Measurements from ENCODE around the gene ASB7.
"Not testable (repeated sequence)": the region's sequence is repeated elsewhere in the genome, so short reads cannot be mapped to it uniquely, and the experiment has no call there.

Gene ASB7, protein sequence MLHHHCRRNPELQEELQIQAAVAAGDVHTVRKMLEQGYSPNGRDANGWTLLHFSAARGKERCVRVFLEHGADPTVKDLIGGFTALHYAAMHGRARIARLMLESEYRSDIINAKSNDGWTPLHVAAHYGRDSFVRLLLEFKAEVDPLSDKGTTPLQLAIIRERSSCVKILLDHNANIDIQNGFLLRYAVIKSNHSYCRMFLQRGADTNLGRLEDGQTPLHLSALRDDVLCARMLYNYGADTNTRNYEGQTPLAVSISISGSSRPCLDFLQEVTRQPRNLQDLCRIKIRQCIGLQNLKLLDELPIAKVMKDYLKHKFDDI

DNA sequence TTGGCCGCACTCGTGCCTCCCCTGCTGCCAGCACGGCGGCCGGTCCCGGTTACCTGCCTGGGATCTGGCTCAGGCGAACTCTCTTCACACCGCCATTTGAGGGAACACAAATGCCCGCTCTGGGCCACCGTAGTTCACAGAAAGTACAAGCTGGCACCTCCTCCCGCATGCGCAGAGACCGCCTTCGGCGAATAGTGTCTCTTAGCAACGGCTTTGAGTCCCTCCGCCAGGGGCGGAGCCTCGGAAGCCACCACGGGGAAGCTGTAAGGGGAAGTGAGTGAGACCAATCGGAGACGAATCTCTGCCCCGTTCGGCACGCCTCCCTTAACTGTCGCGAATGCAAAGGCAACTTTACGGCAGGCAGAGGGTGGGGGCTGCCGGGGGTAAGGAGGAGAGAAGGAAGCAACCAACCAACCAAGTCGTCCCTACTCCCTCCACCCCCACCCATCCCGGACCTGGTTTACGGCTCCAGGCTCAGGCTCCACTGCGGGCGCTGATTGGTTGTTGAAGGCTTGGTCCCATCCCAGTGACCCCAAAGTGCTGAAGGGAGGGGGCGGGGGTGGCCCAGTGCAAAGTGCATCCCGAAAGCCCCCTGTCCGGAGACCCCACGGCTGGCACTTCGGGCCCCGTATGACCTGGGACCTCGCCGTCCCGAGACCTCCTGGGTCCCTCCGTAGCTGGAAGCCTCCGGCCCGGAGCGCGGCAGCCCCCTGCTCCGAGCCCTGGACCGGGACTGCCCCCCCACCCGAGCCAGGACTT, at the start of gene ASB7, which contains the start of gene LINS1:
ASB7 (plus strand) TSS at position 526 of the 759 bp plus-strand sequence. CDS start 9,628 bp downstream, outside the sequence.
LINS1 (minus strand) TSS at position 121 of the 759 bp plus-strand sequence. CDS start 21,342 bp downstream, outside the sequence.
- FAIRE-seq: peak; percentile 99

DNA sequence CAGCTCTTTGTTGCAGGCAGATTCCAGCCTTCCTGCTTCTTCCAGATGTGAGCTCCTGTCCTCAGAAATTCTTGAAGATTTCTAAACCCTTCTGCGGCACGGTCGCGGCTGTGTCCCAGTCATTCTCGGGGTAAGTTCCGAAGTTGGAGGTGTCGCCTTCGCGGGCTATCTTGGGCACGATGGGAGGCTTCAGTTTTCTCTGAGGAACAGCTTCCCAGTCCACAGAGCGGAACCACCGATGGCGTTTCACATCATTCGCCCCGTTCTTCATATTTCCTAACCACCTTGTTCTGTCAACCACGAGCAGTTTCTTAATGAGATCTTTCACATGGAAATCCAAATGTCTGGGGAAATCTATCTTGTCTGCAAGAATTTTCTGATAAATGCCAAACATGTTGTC, 48.9 kb upstream of the ASB7 start:
- no peak for FAIRE-seq

DNA sequence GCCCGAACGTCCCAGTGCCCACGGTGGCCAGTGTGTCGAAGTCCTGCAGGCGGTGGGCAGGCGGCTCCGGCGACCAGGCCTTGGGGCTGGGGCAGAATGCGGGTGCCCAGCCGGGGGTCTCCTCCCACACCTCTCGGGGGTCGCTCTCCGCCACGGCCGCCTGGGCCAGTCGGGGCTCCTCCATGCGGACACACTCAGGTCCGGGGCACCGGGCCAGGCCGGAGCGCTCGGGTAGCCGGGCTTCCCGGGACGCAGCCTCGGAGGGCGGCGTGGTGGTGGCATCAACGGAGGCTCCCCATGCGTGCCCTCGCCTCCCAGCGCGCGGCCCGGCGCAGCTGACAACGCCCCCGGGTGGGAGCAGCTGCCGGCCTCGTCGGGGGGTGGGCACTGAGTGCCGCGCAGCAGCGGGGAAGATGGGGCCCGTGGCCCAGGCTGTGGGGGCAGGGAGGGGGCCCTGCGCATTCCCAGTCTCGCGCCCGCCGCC, 43.6 kb upstream of the ASB7 start:
- FAIRE-seq: no peak

DNA sequence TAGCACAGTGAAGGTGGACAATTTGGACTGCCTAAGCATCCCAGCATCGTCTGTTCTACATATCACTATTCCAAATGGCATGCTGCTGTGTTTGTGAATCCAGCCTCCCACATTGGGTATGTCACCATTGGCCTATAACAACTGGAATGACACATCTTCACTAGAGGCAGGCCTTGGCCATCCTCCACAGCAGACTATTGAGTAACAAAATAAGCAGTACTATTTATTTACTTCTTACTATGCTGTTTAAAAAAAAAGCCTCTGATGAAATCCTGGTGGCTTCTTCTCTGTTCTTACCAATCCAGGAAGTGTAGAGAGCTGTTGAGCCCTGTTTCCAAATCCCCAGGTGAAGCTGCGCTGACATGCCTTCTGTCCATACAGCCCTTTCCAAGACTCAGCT, 43.1 kb upstream of the ASB7 start:
- no peak for FAIRE-seq

DNA sequence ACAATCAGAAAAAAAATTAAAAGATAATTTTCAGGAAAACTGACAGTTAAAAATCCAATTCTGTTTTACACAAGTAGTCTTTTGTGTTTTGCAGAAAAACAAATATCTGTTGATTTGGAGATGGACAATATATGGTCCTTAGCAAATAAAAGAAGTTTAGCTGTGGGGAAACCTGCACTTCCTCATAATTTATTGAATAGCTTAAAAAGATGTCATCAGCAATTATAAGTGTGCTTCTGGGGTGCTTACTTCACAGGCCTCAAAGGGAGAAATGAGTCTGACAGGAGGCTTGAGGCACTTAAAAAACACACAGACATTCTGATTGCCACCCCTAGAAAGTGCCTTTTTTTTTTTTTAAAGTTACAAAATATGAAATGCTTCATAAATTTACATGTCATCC, 42.1 kb upstream of the ASB7 start:
- FAIRE-seq: no peak

DNA sequence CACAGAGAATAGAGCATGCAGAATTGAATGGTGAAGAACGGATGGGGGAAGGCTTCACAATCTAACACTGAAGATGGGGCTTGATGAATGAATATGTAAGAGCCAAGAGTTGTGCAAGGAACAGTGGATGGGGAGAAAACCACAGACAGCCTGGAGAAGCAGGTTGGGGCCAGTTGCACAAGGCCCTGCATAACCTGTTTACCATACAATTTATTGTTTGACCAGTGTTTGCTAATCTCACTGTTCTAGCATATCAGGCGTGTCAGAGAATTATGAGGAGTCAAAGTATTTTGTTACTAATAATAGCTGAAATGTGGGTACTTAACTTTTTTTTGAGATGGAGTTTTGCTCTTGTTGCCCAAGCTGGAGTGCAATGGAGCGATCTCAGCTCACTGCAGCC, 36.8 kb upstream of the ASB7 start:
- FAIRE-seq: no peak

DNA sequence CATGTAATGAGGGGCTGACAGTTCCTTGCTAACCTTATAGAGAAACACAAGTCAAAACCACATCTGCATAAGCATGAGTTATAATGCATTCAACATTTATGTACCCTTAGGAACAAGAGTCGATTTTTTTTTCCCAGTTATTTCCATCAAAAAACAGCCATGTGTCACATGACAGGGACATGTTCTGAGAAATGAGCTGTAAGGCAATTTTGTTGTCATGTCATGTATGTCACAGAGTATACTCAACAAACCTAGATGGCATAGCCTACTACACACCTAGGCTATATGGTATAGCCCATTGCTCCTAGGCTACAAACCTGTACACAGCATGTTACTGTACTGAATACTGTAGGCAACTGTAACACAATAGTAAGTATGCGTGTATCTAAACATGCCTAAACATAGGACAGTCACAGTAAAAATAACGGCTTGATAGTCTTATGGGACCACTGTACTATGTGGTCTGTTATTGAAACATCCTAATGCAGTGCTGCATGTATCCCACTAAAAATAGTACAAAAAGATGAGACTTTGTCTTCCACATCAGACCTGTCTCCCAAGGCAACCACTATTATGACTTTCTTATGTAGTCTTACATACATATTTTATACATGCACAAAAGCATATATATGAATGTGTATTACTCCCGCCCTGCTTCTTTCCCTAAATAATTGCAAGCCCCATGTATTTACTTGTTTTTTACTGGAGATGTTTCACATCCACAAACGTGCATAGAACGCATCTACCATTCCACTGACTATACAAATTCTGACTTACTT, 35.4 kb upstream of the ASB7 start:
- FAIRE-seq: no peak

DNA sequence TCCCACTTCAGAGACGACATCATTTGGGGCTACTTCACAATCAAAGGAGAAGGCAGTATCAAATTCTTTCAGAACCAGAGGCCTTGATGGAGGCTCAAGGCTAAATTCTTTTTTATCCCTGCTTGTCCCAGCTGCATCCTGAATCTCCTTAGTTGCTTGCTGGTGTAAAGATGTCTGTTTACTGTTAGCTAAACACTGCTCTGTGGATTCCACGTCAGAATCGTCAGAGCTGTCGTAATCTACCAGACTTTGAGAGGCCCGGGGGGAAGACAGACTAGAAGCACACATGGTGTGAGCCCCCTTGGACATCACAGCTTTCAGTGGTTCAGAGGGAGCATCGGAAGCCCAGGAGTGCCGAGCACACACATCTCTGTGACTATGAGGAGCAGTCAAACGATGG, 33.0 kb upstream of the ASB7 start:
- no peak for FAIRE-seq

DNA sequence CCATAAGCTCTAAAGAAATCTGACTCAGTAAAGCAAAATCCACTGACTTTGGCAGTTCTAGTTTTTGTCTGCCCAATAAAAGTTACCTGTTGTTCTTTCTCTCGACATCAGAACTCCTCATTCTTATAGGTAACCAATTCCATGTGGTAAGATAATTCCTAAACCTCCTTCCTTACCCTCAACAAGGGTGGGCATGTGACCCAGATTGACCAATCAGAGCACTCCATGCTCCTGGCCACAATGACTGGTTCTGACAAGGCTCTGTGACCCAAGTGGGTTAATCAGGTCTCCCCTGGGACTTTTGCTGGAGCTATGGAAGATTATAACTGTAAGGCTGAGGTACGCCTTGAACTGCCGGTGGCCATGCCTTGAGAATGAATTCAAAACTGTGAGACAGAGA, 32.1 kb upstream of the ASB7 start:
- FAIRE-seq: no peak

DNA sequence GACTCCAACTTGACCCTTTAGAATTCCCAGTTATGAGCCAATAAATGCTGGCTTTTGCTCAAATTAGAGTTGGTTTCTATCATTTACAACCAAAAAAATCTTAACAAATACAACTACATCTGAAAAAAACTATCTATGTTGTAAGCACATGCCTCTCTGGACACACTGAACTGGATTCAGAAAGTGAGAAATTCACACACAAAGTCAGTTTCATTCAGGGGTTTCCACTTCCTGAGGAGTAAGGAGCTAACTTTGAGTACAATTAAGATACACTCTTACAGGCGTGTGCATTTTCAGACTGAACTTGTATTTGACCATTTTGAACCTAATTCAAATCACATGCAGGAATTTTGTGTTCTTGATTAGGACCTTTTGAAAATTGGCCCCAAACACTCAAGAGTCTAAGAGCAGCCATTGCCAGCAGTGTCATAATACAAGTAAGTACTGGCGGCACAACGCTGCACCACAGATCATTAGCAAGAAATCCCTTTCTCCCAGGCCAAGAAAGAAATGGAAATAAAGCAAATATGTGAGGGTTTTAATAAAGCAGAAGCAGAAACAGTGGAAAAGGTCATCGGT, 31.6 kb upstream of the ASB7 start:
- no peak for FAIRE-seq

DNA sequence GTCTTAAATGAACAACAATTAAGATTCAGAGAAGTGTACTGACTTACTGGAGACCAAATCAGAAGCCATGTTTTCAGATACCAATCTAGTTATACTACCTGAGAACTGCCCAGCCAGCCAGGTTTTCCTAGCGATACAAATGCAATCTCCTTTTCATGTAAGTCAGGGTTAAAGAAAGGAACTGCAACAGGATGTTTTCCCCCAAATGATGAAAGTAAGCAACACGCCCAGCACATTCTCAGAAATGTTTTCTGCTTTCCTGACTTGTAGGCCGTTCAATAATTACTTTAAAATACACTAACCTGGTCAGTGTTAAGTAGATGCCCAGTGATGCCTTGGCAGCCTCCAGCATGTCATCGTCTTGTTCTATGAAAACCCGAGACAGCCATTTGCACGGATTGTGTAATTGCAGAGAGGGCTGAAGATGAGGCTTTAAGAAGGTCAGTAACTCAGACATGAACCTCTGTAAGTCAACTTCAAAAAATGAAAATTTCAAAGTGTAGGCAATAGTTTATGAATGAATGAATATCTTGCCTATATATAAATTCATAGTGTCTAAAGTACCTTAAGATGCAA, 30.7 kb upstream of the ASB7 start:
- no peak for FAIRE-seq

DNA sequence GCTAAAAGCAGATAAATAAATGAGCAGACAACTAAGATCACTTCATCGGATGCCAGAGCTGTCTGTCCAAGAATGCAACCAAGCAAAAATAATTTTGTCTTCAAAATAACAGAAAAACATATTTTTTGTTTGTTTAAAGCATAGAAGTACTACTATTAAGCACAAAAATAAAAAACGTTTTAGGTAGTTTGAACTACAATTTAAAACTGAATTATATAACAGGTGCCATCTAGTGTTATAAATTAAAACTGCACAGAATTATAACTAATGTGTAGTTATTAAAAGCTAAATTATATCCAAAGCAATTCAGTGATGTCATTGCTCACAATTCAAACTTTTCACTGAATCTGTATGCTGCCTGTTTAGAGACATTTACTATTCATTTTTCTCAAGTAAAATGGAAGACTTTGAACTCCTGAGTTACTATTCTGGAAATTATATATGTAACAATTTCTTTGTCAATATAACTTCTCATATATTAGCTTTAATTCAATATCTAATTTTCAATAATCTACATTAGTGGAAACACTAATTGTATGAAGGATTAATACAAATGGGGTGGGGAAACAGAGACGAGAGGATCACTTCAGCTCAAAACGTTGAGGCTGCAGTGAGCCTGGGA, 29.9 kb upstream of the ASB7 start:
- peak; percentile 52 for FAIRE-seq

DNA sequence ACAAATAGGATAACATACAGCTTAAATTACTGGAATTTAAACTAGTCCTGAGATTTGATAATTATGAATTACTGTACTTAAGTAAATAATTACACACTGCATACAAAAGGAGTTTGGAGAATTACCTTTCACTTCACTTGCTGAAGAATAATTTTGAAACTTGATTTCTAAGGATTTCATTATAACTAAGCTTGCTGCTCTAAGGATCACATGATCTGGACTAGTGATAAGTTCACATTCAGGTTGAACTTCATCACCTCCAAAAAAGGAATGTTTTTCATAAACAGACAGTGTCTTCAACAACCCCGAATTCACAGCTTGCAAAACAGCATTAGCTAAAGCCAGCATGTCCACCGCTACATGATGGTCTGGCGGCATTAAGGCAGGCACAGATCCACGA, 28.9 kb upstream of the ASB7 start:
- FAIRE-seq: no peak

DNA sequence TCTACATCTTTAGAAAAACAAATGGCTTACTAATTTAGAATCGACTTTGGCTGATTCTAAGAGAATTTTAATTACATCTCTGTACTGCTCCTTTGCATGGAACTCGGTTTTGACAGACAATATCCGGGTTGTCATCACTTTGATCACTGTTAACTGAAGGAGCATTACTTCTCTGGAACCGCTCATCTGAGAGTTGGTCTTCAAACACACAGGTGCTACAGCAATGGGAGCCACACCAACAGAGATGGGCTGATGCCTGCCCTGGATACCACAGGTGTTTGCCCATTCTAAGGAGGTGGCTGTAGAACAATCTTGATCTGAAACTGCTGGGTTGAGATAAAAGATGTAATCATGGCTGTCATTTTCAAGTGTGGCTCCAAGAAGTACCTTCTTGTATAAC, 22.0 kb upstream of the ASB7 start:
- no peak for FAIRE-seq

DNA sequence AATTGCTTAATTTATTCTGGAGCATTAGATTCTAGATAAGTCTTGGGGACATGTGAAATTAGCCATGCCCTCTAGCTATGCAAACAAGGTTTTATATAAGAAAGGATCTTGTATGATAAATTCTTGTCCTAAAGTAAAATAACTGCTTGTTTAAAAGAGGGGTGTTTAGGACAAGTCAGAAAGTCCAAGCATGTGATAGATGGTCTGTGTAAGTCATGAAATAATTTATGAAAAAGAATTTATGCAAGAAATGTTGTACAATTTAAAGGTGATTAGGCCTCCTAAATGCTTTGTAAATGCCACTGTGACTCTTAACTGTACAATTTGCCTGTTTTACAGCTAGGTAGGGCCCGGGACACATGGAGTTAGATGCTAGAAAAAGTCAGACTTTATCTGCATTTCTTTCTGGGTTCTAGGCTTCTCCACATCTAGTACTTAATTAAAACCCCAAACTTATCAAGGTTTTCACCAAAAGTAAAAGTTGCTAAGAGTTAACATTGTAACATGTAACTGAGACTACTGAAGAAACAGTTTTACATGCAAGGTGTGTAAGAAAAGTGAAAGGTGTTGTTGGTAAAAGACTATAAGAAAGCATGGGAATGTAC, 13.6 kb upstream of the ASB7 start:
- no peak for FAIRE-seq

DNA sequence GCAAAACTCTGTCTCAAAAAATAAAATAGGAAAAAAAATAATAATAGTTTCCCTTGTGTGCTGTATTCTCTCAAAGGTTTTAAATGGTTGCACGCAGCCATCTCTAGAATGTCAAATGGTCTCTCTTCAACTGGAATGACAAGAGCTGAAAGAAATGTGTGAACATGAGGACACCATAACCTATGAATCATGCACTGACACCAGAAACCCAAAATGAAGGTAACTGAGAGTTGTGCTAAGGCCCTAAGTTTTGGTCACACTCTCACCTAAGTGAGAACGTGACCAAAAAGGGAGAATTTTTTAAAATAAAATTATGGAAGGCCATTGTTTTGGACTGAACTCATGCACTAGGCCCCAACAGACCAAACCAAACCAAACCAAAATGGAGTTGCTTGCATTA, 11.2 kb upstream of the ASB7 start:
- not testable (repeated sequence) for FAIRE-seq

DNA sequence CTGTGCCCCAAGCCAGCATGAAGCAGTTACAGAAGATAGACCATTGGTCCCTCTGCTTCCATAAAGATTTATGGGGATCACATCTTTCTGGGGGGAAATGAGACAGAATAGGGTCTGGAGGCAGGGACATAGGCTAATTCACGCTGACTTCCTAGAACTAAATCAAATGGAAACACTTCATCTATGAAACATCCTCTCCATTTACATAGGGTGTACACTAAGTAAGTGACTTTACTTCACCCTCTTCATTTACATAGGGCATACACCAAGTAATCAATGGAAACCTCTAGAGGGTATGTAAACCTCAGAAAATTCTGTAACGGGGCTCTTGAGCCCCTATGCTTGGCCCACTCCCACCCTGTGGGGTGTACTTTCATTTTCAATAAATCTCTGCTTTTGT, 10.6 kb upstream of the ASB7 start:
- FAIRE-seq: no peak

DNA sequence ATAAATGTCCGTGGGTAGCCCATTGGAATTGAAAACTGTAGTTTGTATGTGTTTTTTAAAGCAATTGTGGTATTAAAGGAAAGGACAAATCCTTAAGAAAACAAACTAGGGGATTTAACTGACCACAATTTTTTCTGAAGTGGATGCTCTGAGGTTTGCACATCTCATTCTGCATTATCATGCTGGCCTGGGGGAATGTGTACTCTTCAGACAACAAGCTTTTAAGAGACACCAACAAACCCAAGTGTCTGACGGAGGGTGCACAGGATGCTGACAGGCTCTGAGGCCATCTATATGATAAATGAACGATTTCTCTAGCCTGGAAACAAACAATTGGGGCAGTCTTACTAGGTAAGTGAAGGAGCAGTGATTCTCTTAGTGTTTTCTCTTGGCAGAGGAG, 9.5 kb upstream of the ASB7 start:
- FAIRE-seq: no peak

DNA sequence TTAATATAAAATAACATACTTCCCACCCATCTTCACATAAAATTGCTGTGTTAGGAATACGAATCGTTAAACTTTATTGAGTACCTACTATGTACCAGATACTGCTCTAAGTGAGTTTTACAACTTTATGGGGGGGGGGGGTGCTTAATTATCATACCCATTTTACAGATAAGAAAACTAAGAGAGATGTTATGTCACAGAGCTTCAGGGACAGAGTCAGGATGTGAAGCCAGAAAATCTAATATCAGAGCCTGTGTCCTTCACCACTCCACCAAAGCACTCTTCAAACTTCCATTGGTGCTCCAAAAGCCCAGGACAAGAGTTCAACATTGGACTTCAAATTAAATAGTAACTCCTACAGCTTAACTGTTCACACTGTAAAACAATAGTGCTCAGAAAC, 9.0 kb upstream of the ASB7 start:
- no peak for FAIRE-seq

DNA sequence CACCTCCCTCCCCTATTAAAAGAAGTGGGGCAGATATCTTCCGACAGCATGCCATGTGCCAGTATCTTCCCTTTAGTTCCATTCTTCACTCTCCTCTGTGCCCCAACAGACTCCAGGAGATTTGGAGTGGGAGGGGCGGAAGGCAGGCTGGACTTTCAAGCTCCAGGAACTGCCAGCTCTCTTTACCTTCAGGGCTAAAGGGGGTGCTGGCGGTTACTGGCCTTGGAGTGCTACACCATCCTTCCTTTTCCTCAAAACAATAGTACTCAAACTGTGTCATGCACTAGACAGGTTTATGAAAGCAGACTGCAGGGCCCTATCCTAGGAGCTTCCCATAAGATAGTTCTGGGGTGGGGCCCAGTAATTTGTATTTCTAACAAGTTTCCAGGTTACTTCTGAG, 6.4 kb upstream of the ASB7 start:
- FAIRE-seq: no peak

DNA sequence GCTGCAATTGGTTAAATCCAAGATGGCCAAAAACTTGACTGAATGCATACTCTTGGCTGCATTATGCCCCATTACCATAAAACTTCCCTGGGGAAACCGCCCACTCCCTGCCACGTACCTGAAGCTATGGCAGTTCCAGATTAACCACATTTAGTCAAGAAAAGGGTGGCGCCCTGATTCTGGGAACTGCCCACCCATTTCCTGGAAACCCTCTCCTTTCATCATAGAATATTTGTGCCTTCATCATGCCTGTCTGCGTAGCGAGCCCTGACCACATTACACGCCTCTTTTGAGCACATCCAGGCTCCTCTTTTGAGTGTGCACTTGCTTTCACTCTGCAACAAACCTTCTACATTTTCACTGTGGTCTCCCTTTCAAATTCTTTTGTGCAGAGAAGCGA, 5.6 kb upstream of the ASB7 start:
- no peak for FAIRE-seq

DNA sequence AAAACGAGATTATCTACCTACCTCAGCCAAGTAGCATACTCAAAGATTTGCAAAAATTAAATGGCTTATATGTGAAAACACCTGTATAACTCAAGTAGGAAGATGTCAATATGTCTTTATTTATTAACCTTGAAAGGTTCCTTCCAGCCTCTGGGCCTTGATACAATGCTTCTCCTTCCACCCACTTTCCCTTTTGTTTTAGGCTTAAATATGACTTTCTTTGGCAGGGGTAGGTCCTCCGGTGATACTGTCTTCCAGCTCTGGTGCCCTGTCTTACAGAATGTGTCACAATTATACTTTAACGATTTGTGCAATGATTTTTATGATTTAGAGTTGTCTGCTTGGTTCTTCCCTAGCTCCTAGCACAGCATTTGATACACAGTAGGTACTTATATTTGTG, 4.5 kb upstream of the ASB7 start:
- FAIRE-seq: no peak

All from G401.6 (cell line).